ENCODE measurements around the gene SLC9A6.
"Not testable (repeated sequence)": the region's sequence is repeated elsewhere in the genome, so short reads cannot be mapped to it uniquely, and the experiment has no call there.

The SLC9A6 gene

DNA sequence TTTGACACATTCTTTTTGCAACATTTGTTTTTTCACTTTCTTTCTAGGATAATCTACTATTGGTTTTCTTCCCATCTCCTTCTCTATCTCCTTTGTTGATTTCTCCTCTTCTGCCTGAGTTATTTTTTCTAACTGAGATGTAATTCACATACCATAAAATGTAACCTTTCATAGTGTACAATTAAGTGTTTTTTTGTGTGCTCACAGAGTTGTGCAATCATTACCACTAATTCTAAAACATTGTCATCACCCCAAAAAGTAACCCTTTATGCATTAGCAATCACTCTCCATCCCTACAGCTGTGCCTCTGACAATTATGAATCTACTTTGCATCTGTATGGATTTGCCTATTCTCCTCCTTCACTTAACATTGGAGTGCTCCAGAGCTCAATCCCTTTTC, 95.5 kb downstream of the SLC9A6 start:
- no peaks in the 10 kb centered on the region for H3K9me3 ChIP-seq (ENCODE audit: control insufficient read depth, low read length)
- H3K4me1 ChIP-seq (ENCODE audit: control insufficient read depth, insufficient read depth, low read length, poor library complexity, severe bottlenecking), result no peaks in the 10 kb centered on the region
- no peak overlapping the region for H3K27ac ChIP-seq (ENCODE audit: insufficient read depth, low read length, poor library complexity, severe bottlenecking)
- no peaks in the 10 kb centered on the region for H3K36me3 ChIP-seq (ENCODE audit: control insufficient read depth, insufficient read depth, low read length)
- H3K4me3 ChIP-seq (ENCODE audit: insufficient read depth, low read depth, low read length, poor library complexity, severe bottlenecking), result no peak overlapping the region
- no peak for DNase-seq
- no peaks in the 10 kb centered on the region for H3K27me3 ChIP-seq (replicated peaks; ENCODE audit: control insufficient read depth, insufficient read depth, low read length, poor library complexity, severe bottlenecking)

DNA sequence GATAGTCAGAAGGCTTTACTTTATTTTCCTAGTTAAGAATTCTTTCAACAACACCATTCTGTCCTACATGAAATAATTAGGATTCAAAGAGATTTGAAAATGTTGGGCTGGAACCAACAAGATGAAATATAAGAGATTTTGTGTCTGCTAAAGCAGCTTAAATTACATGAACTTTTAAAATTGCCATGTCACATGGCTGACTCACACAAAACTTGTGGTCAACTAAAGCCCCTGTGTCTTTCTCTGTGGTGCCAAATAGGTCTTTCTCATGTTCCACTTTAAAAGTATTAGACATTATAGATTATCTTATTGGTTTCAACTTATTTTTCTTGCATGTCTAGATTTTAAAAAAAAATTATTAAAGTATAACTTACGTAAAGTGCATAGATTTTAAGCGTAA, 101.3 kb downstream of the SLC9A6 start:
- H3K4me1 ChIP-seq (ENCODE audit: control insufficient read depth, insufficient read depth, low read length, poor library complexity, severe bottlenecking), result no peaks in the 10 kb centered on the region
- H3K27me3 ChIP-seq (replicated peaks; ENCODE audit: control insufficient read depth, insufficient read depth, low read length, poor library complexity, severe bottlenecking), result no peaks in the 10 kb centered on the region
- no peaks in the 10 kb centered on the region for H3K9me3 ChIP-seq (ENCODE audit: control insufficient read depth, low read length)
- no peak overlapping the region for H3K27ac ChIP-seq (ENCODE audit: insufficient read depth, low read length, poor library complexity, severe bottlenecking)
- DNase-seq, result no peak
- H3K4me3 ChIP-seq (ENCODE audit: insufficient read depth, low read depth, low read length, poor library complexity, severe bottlenecking), result no peak overlapping the region
- H3K36me3 ChIP-seq (ENCODE audit: control insufficient read depth, insufficient read depth, low read length), result no peaks in the 10 kb centered on the region

DNA sequence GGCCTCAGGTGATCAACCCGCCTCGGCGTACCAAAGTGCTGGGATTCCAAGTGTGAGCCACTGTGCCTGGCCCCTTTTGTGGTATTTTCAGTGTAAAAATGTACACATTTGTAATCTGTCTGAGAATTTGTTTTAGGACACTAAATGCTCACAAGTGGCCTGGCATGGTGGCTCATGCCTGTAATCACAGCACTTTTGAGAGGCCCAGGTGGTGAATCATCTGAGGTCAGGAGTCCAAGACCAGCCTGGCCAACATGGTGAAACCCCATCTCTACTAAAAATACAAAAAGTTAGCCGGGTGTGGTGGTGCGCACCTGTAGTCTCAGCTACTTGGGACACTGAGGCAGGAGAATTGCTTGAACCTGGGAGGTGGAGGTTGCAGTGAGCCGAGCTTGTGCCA, 106.7 kb downstream of the SLC9A6 start:
- H3K4me1 ChIP-seq (ENCODE audit: control insufficient read depth, insufficient read depth, low read length, poor library complexity, severe bottlenecking); H3K27me3 ChIP-seq (replicated peaks; ENCODE audit: control insufficient read depth, insufficient read depth, low read length, poor library complexity, severe bottlenecking); H3K9me3 ChIP-seq (ENCODE audit: control insufficient read depth, low read length); H3K4me3 ChIP-seq (ENCODE audit: insufficient read depth, low read depth, low read length, poor library complexity, severe bottlenecking); H3K36me3 ChIP-seq (ENCODE audit: control insufficient read depth, insufficient read depth, low read length); DNase-seq; H3K27ac ChIP-seq (ENCODE audit: insufficient read depth, low read length, poor library complexity, severe bottlenecking): not testable (repeated sequence)

DNA sequence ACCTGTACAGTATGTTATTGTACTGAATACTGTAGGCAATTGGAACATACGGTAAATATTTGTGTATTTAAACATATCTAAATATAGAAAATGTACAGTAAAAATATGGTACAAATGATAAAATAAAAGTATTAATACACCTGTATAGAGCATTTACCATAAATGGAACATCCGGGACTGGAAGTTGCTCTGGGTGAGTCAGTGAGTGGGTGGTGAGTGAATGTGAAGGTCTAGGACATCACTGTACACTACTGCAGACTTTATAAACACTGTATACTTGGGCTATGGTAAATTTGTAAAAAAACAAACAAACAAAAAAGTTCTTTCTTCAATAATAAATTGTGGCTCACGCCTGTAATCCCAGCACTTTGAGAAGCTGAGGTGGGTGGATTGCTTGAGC, 109.7 kb downstream of the SLC9A6 start:
- H3K4me3 ChIP-seq (ENCODE audit: insufficient read depth, low read depth, low read length, poor library complexity, severe bottlenecking), result no peak overlapping the region
- H3K36me3 ChIP-seq (ENCODE audit: control insufficient read depth, insufficient read depth, low read length), result no peaks in the 10 kb centered on the region
- H3K4me1 ChIP-seq (ENCODE audit: control insufficient read depth, insufficient read depth, low read length, poor library complexity, severe bottlenecking), result no peaks in the 10 kb centered on the region
- H3K27me3 ChIP-seq (replicated peaks; ENCODE audit: control insufficient read depth, insufficient read depth, low read length, poor library complexity, severe bottlenecking), result no peaks in the 10 kb centered on the region
- DNase-seq, result no peak
- H3K9me3 ChIP-seq (ENCODE audit: control insufficient read depth, low read length), result no peaks in the 10 kb centered on the region
- H3K27ac ChIP-seq (ENCODE audit: insufficient read depth, low read length, poor library complexity, severe bottlenecking), result no peak overlapping the region
